BLaER1 (cell line): ENCODE results near the gene DDX1.

Experiments used
- H3K27ac ChIP-seq: shearing (Covaris generic); formaldehyde crosslinking; 2 replicates; pipeline ENCODE4 v1.8.1; 2022
- H3K27me3 ChIP-seq: shearing (Covaris generic); formaldehyde crosslinking; 2 replicates; pipeline ENCODE4 v1.8.1; 2022
- H3K36me3 ChIP-seq: shearing (Covaris generic); formaldehyde crosslinking; 2 replicates; pipeline ENCODE4 v1.8.1; 2022
- H3K4me1 ChIP-seq: shearing (Covaris generic); formaldehyde crosslinking; 2 replicates; pipeline ENCODE4 v1.8.1; 2022
- H3K4me2 ChIP-seq: shearing (Covaris generic); formaldehyde crosslinking; 2 replicates; pipeline ENCODE4 v1.8.1; 2022
- H3K4me3 ChIP-seq: shearing (Covaris generic); formaldehyde crosslinking; 2 replicates; pipeline ENCODE4 v1.8.1; 2022
- H3K9ac ChIP-seq: shearing (Covaris generic); formaldehyde crosslinking; 2 replicates; pipeline ENCODE4 v1.8.1; 2022
- H3K9me3 ChIP-seq: shearing (Covaris generic); formaldehyde crosslinking; 2 replicates; pipeline ENCODE4 v1.8.1; 2022
- H4K20me1 ChIP-seq: shearing (Covaris generic); formaldehyde crosslinking; 2 replicates; pipeline ENCODE4 v1.8.1; 2022
- Cebpa-rat ChIP-seq: shearing (Covaris generic); IDR thresholded peaks from 2 replicates; pipeline ENCODE4 v1.8.1; 2022

Gene DDX1

GRCh38 chr2:15626126-15626525 lies 34.5 kb downstream of the DDX1 start:
- no peak for TF ChIP-seq Cebpa-rat
- H4K20me1 ChIP-seq: no peaks in the 10 kb centered on the region
- no peaks in the 10 kb centered on the region for H3K27me3 ChIP-seq
- no peak overlapping the region for H3K4me2 ChIP-seq
- H3K4me1 ChIP-seq: no peaks in the 10 kb centered on the region
- no peak overlapping the region for H3K9ac ChIP-seq
- no peak overlapping the region for H3K4me3 ChIP-seq
- no peak overlapping the region for H3K27ac ChIP-seq
- no peaks in the 10 kb centered on the region for H3K9me3 ChIP-seq
- H3K36me3 ChIP-seq: peaks cover 95% of the 10 kb centered on the region

DNA sequence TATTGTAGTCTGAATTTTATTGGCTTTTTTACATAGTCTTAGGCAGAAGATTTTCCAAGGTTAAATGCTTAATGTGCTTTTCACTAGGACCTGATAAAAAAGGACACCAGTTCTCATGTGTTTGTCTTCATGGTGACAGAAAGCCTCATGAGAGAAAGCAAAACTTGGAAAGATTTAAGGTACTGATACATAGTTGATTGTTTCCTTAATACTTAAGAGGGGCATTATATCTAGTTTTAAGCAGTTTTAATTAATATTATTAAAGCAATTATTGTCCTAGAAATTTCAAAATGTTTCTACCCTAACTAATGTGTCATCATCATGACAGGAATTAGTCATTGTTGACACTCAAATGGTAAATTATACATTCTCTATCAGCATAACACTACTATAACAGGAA lies 35.3 kb downstream of the DDX1 start:
- Histone ChIP-seq H3K9ac (no peak overlapping the region), H3K36me3 (peaks cover 95% of the 10 kb centered on the region), H3K4me2 (no peak overlapping the region), H3K4me3 (no peak overlapping the region), H3K27ac (no peak overlapping the region), H3K4me1 (no peaks in the 10 kb centered on the region), H4K20me1 (no peaks in the 10 kb centered on the region), H3K9me3 (no peaks in the 10 kb centered on the region), H3K27me3 (no peaks in the 10 kb centered on the region)
- TF ChIP-seq Cebpa-rat: no peak

DNA sequence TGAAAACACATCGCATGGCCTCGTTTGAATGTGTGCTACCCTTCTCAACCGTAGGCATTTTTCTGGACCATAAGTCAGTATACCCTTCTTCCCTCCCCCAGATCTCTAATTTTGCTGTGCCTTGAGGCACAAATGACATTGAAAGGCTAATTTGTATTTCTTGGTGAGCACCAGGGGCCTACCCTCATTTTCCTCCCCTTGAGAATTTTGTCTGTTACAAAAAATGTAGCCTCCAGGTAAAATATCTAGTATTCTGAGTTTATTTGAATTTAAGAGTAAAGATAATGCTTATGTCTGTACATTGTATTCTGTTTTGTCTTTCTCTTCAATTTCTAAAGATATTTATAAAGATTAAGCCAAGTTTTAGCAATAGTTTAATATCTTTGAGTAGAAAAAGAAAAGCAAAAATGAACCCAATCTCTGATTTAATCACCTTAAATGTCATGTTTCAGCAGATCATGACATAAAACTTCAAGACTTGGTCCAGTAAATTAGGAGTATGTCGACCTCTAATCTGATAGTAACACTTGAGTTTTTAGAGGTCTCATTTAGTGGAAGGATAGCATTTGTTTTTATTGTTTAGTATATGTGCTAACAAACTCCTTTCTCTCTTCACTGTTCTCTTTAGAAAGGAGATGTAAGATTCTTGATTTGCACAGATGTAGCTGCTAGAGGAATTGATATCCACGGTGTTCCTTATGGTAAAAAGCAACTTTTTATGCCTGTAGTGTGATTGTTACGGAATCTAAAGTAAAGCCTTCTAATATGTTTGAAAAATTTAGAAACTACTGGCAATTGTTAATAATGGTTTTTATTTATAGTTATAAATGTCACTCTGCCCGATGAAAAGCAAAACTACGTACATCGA lies 36.4 kb downstream of the DDX1 start:
- Histone ChIP-seq H3K9ac (no peak overlapping the region), H3K4me3 (no peak overlapping the region), H3K27me3 (no peaks in the 10 kb centered on the region), H3K4me2 (no peak overlapping the region), H4K20me1 (no peaks in the 10 kb centered on the region), H3K4me1 (no peaks in the 10 kb centered on the region), H3K36me3 (peaks cover 95% of the 10 kb centered on the region), H3K27ac (no peak overlapping the region), H3K9me3 (no peaks in the 10 kb centered on the region)
- TF ChIP-seq Cebpa-rat: no peak

DNA sequence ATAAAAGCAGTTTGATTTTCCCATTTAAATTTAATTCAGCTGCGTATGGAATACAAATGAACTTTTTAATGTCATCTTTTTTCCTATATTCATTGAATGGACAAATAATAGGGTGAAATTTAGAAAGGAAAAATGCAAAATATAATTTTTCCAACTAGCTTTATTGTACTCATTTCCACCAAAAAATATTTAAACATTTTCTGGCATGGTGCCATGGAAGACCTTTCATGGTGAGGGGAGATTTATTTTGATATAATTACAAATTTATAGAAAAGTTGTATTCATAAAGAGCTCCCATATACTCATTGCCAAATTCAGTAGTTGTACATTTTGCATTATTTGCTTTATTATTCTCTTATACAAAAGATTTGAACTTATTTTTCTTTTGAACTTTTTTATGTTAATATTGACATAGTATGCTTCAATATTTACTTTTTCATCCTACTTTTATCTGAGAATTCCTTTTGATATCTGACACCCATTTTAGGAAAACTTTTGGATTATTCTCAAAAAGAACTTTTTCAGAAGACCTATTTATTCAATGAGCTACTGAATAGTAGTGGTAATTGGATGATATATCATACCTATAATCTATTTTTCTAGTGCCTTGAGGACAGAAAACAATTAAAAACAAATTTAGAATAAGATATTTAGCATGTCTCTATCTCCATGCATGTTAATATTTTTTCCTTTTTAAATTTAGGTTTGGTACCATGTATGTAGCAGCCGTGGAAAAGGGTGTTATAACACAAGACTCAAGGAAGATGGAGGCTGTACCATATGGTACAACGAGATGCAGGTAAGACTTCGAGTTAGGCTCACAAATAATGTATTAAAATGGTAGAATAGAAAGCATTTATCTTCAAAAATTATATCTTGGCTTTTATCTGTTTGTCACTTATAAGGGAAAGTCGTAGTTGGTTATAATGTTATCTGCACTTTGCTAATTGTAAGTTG lies 37.5 kb downstream of the DDX1 start:
- no peaks in the 10 kb centered on the region for H4K20me1 ChIP-seq
- no peak overlapping the region for H3K9ac ChIP-seq
- H3K36me3 ChIP-seq: peaks cover 95% of the 10 kb centered on the region
- no peak for TF ChIP-seq Cebpa-rat
- no peaks in the 10 kb centered on the region for H3K27me3 ChIP-seq
- no peaks in the 10 kb centered on the region for H3K9me3 ChIP-seq
- no peak overlapping the region for H3K4me2 ChIP-seq
- no peak overlapping the region for H3K4me3 ChIP-seq
- H3K4me1 ChIP-seq: no peaks in the 10 kb centered on the region
- H3K27ac ChIP-seq: no peak overlapping the region

GRCh38 chr2:15630121-15630977 lies 38.7 kb downstream of the DDX1 start:
- Histone ChIP-seq H3K36me3 (peaks cover 95% of the 10 kb centered on the region), H4K20me1 (no peaks in the 10 kb centered on the region), H3K27ac (no peak overlapping the region)

DNA sequence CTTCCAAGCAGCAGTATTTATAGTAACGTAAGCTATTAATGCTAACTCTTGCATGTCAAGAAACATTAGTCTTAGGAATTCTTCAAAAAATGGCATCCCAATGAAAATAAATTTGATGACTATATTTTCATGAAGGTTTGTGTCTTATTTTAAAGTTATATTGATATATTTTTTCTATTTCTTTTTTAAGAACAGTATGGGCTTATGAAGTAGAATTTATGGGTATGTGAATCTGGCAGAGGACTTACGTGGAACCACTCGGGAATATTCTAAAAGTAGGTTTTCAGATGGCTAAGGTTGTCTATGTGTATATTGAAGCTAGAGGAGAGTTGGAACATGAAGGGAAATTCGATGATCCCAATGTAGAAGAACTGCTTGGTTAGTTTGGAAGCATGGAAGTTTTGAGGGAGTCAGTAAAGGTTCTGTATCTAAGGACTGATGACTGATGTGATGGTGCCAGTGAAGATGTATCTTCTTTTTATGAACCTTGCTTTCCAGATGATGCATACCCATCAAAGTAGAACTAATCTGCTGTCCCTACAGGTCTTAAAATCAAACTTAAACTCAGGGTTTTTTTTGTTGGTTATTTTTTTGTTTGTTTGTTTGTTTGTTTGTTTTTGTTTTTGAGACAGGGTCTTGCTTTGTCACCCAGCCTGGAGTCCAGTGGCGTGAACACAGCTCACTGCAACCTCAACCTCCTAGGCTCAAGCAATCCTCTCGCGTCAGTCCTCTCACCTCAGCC lies 39.5 kb downstream of the DDX1 start:
- H3K4me2 ChIP-seq: no peak overlapping the region
- no peak for TF ChIP-seq Cebpa-rat
- H3K4me3 ChIP-seq: no peak overlapping the region
- no peak overlapping the region for H3K27ac ChIP-seq
- no peaks in the 10 kb centered on the region for H3K9me3 ChIP-seq
- H3K4me1 ChIP-seq: no peaks in the 10 kb centered on the region
- H3K36me3 ChIP-seq: peaks cover 95% of the 10 kb centered on the region
- H3K9ac ChIP-seq: no peak overlapping the region
- H4K20me1 ChIP-seq: 0 out of 2 replicates have a peak, but pooled peaks cover 4% of the 10 kb centered on the region
- H3K27me3 ChIP-seq: no peaks in the 10 kb centered on the region

More at GRCh38 chr2:15630121-15630977, 38.7 kb downstream of the DDX1 start:
- Histone ChIP-seq H3K4me2 (no peak overlapping the region), H3K9ac (no peak overlapping the region), H3K27me3 (no peaks in the 10 kb centered on the region), H3K9me3 (no peaks in the 10 kb centered on the region), H3K4me3 (no peak overlapping the region), H3K4me1 (no peaks in the 10 kb centered on the region)
- TF ChIP-seq Cebpa-rat: no peak

DNA sequence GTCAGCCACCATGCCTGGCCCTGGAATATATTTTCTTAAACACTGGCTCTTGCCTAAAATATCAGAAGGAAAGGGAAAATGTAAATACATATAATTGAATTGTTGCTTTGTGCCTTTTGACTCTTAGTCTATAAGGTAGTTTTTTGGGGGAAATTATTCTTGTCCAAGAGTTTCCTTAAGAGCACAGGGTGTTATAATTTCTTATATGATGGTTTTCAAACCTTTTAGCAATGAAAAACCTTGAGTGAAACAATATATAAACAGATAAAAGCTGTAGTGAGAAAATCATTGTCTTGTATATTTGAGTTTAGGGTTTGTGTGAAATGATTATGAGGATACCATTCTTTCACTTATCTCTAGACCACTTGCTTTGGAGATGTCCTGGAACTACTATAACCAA lies 40.2 kb downstream of the DDX1 start:
- H3K9me3 ChIP-seq: no peaks in the 10 kb centered on the region
- no peak overlapping the region for H3K9ac ChIP-seq
- H4K20me1 ChIP-seq: peaks cover 11% of the 10 kb centered on the region
- no peaks in the 10 kb centered on the region for H3K27me3 ChIP-seq
- H3K4me2 ChIP-seq: no peak overlapping the region
- TF ChIP-seq Cebpa-rat: no peak
- no peaks in the 10 kb centered on the region for H3K4me1 ChIP-seq
- H3K4me3 ChIP-seq: no peak overlapping the region
- peaks cover 94% of the 10 kb centered on the region for H3K36me3 ChIP-seq
- H3K27ac ChIP-seq: no peak overlapping the region

DNA sequence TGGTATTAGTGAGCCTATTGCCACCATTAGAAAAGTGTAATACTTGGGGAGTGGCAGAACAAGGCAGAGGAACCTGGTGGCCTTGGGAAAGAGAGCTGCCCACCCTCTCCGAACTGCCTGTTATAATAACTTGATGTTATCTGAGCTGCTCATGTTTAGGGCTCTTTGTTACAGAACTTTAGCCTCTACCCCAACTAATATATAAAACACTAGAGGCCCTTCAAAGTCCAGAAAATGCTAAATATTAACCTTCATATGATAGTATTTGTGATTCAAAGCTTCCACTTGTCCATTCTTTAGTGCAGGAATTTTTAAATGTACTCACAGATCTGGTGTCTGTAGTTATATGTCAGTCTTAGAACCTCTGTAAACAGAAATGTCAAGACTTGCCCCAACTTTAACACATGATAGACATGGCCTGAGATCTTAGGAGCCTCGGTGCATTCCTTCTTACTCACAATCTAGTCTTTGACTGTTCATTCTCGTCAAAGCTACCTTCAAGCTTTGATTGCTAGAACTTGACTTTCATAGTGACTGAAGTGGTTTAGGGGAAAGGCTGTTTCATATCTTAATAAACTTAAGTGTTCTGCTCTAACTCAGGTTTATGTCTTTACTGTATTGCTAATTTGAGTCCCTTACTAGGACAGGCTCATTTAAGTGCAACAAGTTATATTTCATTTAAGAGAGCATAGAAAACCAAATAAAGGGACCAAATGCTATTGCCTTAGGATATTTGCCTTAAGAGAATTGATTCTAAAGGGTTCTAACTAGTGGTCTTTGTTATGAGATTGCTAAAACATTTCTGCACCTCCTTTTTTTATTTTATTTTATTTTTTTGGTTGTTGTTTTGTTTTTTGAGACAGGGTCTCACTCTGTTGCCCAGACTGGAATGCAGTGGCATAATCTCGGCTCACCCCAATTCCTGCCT lies 41.6 kb downstream of the DDX1 start:
- no peak for TF ChIP-seq Cebpa-rat
- Histone ChIP-seq H4K20me1 (peaks cover 13% of the 10 kb centered on the region), H3K36me3 (peaks cover 84% of the 10 kb centered on the region), H3K27ac (no peak overlapping the region), H3K27me3 (no peaks in the 10 kb centered on the region), H3K4me2 (no peak overlapping the region), H3K4me1 (no peaks in the 10 kb centered on the region), H3K9ac (no peak overlapping the region), H3K4me3 (no peak overlapping the region), H3K9me3 (no peaks in the 10 kb centered on the region)
